GM12874 (cell line): ENCODE data around the gene TRAF5.

ENCODE experiments used
- TF ChIP-seq, protein P1 (sequence below): IDR thresholded peaks from 2 replicates; pipeline ENCODE4 v1.5.1; 2011; ENCODE audit warnings: low read depth, mild to moderate bottlenecking, control low read depth, low read length, moderate library complexity; ENCODE audit not compliant: insufficient read depth

Gene TRAF5

GRCh38 chr1:211320980-211321379 lies 5.7 kb upstream of the TRAF5 start:
- TF ChIP-seq, protein P1, sequence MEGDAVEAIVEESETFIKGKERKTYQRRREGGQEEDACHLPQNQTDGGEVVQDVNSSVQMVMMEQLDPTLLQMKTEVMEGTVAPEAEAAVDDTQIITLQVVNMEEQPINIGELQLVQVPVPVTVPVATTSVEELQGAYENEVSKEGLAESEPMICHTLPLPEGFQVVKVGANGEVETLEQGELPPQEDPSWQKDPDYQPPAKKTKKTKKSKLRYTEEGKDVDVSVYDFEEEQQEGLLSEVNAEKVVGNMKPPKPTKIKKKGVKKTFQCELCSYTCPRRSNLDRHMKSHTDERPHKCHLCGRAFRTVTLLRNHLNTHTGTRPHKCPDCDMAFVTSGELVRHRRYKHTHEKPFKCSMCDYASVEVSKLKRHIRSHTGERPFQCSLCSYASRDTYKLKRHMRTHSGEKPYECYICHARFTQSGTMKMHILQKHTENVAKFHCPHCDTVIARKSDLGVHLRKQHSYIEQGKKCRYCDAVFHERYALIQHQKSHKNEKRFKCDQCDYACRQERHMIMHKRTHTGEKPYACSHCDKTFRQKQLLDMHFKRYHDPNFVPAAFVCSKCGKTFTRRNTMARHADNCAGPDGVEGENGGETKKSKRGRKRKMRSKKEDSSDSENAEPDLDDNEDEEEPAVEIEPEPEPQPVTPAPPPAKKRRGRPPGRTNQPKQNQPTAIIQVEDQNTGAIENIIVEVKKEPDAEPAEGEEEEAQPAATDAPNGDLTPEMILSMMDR, result no peak

GRCh38 chr1:211323156-211324063 lies 3.2 kb upstream of the TRAF5 start:
- TF ChIP-seq, protein P1, result peak; percentile 87

DNA sequence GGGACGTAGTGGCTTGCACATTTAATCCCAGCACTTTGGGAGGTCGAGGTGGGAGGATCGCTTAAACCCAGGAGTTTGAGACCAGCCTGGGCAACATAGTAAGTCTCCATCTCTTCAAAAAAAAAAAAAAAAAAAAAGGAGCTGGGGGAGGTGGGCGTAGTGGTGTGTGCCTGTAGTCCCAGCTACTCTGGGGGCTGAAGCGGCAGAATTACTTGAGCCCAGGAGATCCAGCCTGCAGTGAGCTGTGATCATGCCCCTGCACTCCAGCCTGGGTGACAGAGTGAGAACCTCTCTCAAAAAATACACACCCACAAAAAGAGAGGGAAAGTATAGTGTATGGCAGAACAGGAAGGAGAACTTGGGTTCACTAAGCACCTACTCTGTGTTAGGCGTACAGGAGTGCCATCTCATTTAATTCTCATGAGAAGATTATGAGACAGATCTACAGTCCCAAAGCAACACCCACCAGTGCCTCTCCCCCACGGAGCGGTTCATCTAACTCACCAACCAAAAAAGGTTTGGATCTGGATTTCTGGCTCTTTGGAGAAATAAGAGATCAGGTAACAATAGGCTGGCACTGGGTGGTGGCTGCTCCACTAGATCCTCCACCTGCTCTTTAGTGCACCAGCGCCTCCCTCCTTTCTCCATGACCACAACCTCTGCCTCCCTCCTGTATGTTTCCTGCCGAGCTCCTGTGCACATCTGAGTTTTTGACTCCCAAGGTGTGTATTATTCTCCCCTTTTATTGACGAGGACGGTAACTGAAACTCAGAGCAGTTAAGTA lies 1.4 kb upstream of the TRAF5 start:
- TF ChIP-seq, protein P1, result no peak

GRCh38 chr1:211326140-211326527 lies 499 bp upstream of the TRAF5 start:
- TF ChIP-seq, protein P1, result no peak

- TF ChIP-seq, protein P1, result no peak
These were observed 801 bp downstream of the TRAF5 start for GRCh38 chr1:211327346-211327921.

GRCh38 chr1:211328084-211328694 lies 1.6 kb downstream of the TRAF5 start:
- TF ChIP-seq, protein P1, result no peak
